Measurements from ENCODE around the gene MAP7.
"Not testable (repeated sequence)": the region's sequence is repeated elsewhere in the genome, so short reads cannot be mapped to it uniquely, and the experiment has no call there.

The MAP7 gene

DNA sequence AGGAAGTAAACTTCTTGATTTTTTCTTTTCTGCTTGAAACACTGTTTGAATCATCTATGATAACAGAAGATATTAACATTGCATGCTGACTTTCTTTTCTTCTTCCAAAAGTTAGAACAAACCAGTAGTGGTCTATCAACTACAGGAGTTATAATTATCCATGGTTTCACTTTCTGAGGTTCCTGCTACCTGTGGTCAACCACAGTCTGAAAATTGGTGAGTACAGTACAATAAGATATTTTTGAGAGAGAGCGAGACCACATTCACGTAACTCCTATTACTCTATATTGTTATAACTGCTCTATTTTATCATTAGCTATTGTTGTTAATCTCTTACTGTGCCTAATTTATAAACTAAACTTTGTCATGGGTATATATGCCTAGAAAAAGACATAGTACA is 86.1 kb downstream of the MAP7 start:
- no peak for DNase-seq

GRCh38 chr6:136463743-136464142 is 86.5 kb downstream of the MAP7 start:
- no peak for DNase-seq

DNA sequence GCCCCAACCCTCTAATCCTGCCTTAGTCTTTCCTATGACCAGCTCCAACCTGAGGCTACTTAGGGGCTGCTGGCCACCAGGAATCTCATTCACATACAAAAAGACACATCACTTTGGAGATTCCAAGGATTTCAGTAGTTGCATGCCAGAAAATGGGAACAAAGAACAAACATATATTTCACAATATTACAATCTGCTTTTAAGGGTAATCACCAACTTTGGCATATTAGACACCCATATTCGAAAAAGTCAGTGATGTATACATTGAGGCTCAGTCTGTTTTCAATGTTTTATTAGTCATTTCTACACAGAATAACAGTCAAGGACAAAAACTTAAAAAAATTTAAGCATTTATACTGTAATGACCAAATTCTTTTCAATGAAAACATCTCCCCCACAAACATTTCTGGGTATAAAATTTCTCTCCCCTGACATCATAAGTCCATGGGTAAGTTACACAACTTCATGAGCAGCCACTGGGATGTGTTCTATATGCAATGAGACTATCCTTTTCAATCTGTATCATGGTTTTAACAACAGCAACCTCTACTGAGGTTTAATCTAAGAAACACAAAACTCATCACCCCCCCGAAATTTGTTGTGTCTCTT is 103.5 kb downstream of the MAP7 start:
- no peak for DNase-seq

GRCh38 chr6:136446145-136446544 is 104.1 kb downstream of the MAP7 start:
- DNase-seq, result no peak

DNA sequence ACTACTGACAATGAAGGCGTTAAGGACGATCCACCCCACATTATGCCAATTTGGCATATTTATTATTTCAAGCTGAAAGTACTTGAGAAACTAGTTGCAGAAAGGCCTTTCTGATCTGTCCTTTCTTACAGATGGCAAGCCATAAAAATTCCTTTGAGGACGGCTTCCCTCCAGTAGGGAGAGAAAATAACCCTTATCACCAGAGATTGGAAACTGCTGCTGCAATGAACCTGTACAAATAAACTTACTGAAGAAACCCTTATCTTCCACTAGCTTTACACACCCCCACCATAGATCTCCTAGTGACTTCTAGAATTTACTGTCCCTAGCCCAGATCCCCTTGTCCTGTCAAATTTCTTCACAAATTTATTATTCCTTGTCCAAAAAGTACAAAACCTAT is 105.2 kb downstream of the MAP7 start:
- DNase-seq, result no peak

GRCh38 chr6:136440203-136440602 is 110.0 kb downstream of the MAP7 start:
- DNase-seq, result no peak

DNA sequence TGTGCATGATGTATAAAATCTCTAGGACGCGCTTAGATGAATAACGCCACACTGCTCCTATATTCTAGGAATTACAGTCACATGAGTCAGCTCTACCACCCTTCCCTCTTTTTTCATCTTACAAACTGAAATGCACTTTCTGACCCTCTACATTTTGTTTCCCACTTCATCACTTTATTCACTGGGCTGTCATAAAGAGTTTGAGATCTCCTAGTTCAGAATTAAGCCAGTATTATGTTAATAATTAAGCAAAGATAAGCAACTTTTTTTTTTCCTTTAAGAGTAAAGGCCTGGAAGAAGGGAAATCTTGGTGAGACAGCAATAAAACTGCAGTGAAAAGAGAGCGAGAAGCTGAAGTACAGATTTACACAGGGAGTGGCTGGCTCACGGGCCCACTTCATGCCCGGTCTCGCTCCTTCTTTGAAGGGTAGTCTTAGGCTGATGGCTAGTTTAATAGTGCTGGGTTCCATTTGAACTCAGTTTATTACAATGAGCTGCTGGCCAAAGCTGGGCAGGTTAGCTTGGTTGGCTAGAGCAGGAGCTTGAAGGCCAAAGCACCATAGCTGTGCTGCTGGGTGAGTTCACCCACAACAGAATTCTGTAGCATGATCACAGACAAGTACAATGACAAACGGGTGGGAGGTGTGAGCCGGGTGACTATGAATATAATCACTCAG is 110.6 kb downstream of the MAP7 start:
- DNase-seq, result no peak

DNA sequence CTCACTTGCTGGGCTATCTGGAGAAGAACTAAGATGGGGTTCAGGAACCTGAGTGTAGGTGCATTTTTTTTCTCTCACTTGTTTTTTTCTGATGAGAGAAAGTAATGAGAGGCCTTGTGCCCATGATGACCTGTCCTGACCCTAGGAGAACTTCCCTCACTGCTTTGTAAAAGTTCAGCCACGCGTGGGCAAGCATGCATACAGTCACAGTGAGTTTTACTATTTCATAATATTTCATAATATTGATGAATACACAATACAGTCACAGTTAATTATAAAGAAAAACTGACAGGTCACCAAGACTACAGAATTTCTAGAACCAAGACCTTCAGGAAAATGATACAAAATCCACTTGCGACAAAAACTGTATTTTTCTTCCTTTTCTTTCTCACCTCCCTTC is 111.8 kb downstream of the MAP7 start:
- DNase-seq, result no peak

- DNase-seq, result no peak
These were observed 113.0 kb downstream of the MAP7 start for GRCh38 chr6:136437246-136437645.

- no peak for DNase-seq
These were observed 115.1 kb downstream of the MAP7 start for GRCh38 chr6:136435101-136435500.

DNA sequence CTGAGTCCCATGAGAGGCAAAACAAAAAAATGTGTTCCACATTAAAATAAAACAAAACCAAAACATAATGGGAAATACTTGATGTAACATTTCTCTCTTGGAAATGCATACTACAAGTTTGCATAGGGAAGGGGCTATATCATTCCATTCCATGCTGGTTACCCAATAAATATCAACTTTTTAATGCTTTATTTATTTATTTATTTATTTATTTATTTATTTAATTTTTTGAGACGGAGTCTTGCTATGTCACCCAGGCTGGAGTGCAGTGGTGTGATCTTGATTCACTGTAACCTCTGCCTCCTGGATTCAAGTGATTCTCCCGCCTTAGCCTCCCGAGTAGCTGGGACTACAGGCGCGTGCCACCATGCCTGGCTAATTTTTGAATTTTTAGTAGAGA is 118.9 kb downstream of the MAP7 start:
- not testable (repeated sequence) for DNase-seq

- DNase-seq, result no peak
These were observed 120.8 kb downstream of the MAP7 start for GRCh38 chr6:136429264-136430065.

DNA sequence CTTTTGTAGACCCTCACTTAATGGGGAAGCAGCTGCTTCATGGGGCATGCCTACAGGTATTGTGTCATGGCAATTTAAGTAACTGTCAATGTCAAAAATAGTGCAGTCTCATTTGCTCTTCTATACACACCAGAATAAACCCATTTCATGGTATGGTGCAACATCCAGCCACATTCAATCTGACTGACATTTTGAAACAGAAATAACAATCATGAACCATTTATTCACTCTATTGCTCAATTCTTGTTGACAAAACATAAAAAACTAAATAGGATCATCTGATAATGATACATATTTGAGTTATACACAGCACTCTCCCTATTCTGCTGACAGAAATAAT is 122.9 kb downstream of the MAP7 start:
- no peak for DNase-seq

- no peak for DNase-seq
These were observed 123.4 kb downstream of the MAP7 start for GRCh38 chr6:136426627-136427377.

DNA sequence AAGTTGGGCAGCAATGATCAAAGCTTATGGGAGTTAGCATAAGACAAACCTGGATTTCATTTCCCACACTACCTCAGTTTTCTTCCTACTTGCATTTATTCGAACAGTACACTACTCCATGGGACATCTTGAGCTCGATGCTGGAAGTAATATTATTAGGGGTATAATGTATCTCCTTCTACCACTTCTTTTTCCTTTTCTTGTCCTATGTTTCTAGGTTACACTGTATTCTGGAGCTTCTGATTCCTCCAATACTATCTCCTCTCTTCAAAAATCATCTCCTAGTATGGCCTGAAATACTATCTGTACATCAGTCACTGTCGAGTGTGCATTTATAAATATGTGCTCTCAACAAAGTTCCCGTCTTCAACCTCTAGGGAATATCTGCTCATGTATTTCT is 124.4 kb downstream of the MAP7 start:
- no peak for DNase-seq

GRCh38 chr6:136424901-136425300 is 125.3 kb downstream of the MAP7 start:
- no peak for DNase-seq

DNA sequence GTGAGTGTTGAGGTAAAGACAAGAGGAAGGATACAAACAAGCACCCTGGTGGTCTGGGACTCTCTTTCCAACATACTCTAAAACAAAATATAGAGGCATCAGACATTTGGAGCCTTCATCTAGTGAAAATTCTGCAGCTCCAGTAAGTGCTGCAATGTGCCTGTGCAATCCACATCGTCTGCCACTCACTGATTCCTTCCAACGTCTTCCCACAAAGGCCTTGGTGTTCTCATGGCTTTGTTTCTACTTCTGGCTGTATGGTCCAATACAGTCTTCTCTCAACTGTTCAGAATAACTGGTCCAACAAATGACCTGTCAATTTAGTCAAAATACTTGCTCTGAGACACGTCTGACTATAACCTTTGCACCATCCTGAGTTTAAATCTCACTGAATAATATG is 125.8 kb downstream of the MAP7 start:
- DNase-seq, result no peak

- DNase-seq, result no peak
These were observed 128.6 kb downstream of the MAP7 start for GRCh38 chr6:136421537-136422158.

- DNase-seq, result no peak
These were observed 129.4 kb downstream of the MAP7 start for GRCh38 chr6:136420853-136421252.

- no peak for DNase-seq
These were observed 134.7 kb downstream of the MAP7 start for GRCh38 chr6:136415351-136416007.

DNA sequence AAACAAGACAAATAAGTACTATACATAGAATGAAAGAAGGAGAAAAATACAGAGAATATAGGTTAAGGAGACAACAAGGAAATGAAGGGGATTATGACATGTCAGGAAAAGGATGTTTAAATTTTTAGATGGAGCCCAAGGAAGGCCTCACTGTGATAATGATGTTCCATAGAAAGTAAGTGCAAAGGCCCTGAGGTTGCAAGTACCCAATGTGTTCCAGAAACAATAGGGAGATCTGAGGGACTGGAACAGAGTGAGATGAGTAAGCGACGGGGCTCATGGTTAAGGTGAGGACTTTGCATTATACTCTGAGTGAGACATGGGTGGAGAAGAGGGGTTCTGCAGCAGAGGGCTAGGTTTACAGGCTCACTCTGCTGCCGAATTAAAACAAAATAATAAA is 137.8 kb downstream of the MAP7 start:
- no peak for DNase-seq
